Endometrial microvascular endothelial cells (primary cell): ENCODE data around the gene PWWP2B. TPM values are rescaled to one million over a fixed set of nuclear protein-coding genes. Genes with fewer than 3 reads are reported as not detected.

Experiments used
- total RNA-seq: library from RNA; depleted of rRNA; stranded (reverse); fragments of >200 nt; gene quantifications from one replicate; pipeline ENCODE4 v1.2.3, GENCODE V29; 2015; ENCODE audit errors: inconsistent ontology term

The PWWP2B gene
- total RNA-seq, 1 donor from 2014 or later: 4.9 TPM

Other genes starting within 250 kb of the PWWP2B start
- gene DPYSL4, start 210.3 kb upstream of the PWWP2B start, total RNA-seq: 7.3 TPM
- 16.8 TPM for gene STK32C, start 89.2 kb upstream of the PWWP2B start, total RNA-seq
- 7.9 TPM for gene LRRC27, start 65.0 kb upstream of the PWWP2B start, total RNA-seq
- gene INPP5A, start 140.6 kb downstream of the PWWP2B start, total RNA-seq: 21.1 TPM